H9 (cell line): ENCODE measurements around the gene DSCAM. TPM values are rescaled to one million over a fixed set of nuclear protein-coding genes. Genes with fewer than 3 reads are reported as not detected.

Experiments
- DNase-seq: peaks from one replicate; pipeline ENCODE4 v3.0.0-alpha.2; 2017
- H2AFZ ChIP-seq: one replicate; pipeline ENCODE4 v1.6.1; 2013; ENCODE audit warnings: mild to moderate bottlenecking, low read length, control low read depth, moderate library complexity
- H2AK5ac ChIP-seq: 2 replicates; pipeline ENCODE4 v1.6.1; 2013; ENCODE audit warnings: low read length, control low read depth, mixed read lengths; ENCODE audit not compliant: insufficient read length
- H2BK120ac ChIP-seq: one replicate; pipeline ENCODE4 v1.6.1; 2013; ENCODE audit warnings: low read depth, mild to moderate bottlenecking, low read length, control low read depth, inconsistent platforms; ENCODE audit not compliant: poor library complexity, severe bottlenecking
- H2BK12ac ChIP-seq: 2 replicates; pipeline ENCODE4 v1.6.1; 2013; ENCODE audit warnings: low read length, control low read depth, mixed read lengths, low read depth; ENCODE audit not compliant: insufficient read length
- H2BK15ac ChIP-seq: 2 replicates; pipeline ENCODE4 v1.6.1; 2013; ENCODE audit warnings: low read depth, low read length, control low read depth
- H2BK20ac ChIP-seq: one replicate; pipeline ENCODE4 v1.6.1; 2013; ENCODE audit warnings: low read depth, mild to moderate bottlenecking, low read length, control low read depth, inconsistent platforms; ENCODE audit not compliant: poor library complexity, severe bottlenecking
- H2BK5ac ChIP-seq: 2 replicates; pipeline ENCODE4 v1.6.1; 2013; ENCODE audit warnings: low read length, control low read depth, mixed read lengths; ENCODE audit not compliant: insufficient read length
- H3K14ac ChIP-seq: 2 replicates; pipeline ENCODE4 v1.6.1; 2013; ENCODE audit warnings: low read length, control low read depth; ENCODE audit not compliant: insufficient read depth
- H3K18ac ChIP-seq: 2 replicates; pipeline ENCODE4 v1.6.1; 2013; ENCODE audit warnings: low read depth, mild to moderate bottlenecking, mixed read lengths, low read length, control low read depth; ENCODE audit not compliant: insufficient read length
- H3K23ac ChIP-seq: 2 replicates; pipeline ENCODE4 v1.6.1; 2013; ENCODE audit warnings: low read length, control low read depth, mixed read lengths, low read depth; ENCODE audit not compliant: insufficient read length
- H3K23me2 ChIP-seq: 2 replicates; pipeline ENCODE4 v1.6.1; 2013; ENCODE audit warnings: low read depth, mild to moderate bottlenecking, mixed read lengths, low read length, control low read depth; ENCODE audit not compliant: insufficient read length, poor library complexity, severe bottlenecking
- H3K27ac ChIP-seq: 2 replicates; pipeline ENCODE4 v1.5.1; 2013; ENCODE audit warnings: low read length, control low read depth, mixed read lengths, low read depth; ENCODE audit not compliant: insufficient read length
- H3K27me3 ChIP-seq: 2 replicates; pipeline ENCODE4 v1.6.1; 2013; ENCODE audit warnings: low read length, control low read depth, inconsistent platforms; ENCODE audit not compliant: insufficient read depth
- H3K4ac ChIP-seq: 2 replicates; pipeline ENCODE4 v1.6.1; 2013; ENCODE audit warnings: low read depth, mild to moderate bottlenecking, control low read depth, inconsistent platforms, low read length, moderate library complexity
- H3K4me1 ChIP-seq: 2 replicates; pipeline ENCODE4 v1.6.1; 2013; ENCODE audit warnings: low read length, control low read depth, inconsistent platforms; ENCODE audit not compliant: insufficient read depth
- H3K4me2 ChIP-seq: 2 replicates; pipeline ENCODE4 v1.6.1; 2013; ENCODE audit warnings: low read length, control low read depth, mixed read lengths; ENCODE audit not compliant: insufficient read length, insufficient read depth
- H3K56ac ChIP-seq: 2 replicates; pipeline ENCODE4 v1.6.1; 2013; ENCODE audit warnings: low read depth, mild to moderate bottlenecking, mixed read lengths, low read length, control low read depth; ENCODE audit not compliant: insufficient read length
- H3K79me1 ChIP-seq: 2 replicates; pipeline ENCODE4 v1.6.1; 2013; ENCODE audit warnings: low read depth, mild to moderate bottlenecking, moderate library complexity, low read length, control low read depth, inconsistent platforms; ENCODE audit not compliant: insufficient read depth, poor library complexity, severe bottlenecking
- H3K79me2 ChIP-seq: 2 replicates; pipeline ENCODE4 v1.6.1; 2013; ENCODE audit warnings: low read length, control low read depth, inconsistent platforms; ENCODE audit not compliant: insufficient read depth
- H3K9ac ChIP-seq: 2 replicates; pipeline ENCODE4 v1.6.1; 2013; ENCODE audit warnings: low read length, control low read depth, mixed read lengths; ENCODE audit not compliant: insufficient read length; ENCODE audit errors: extremely low read depth
- H3K9me3 ChIP-seq: one replicate; pipeline ENCODE4 v1.6.1; 2013; ENCODE audit warnings: low read depth, low read length, inconsistent platforms; ENCODE audit not compliant: control insufficient read depth
- H3T11ph ChIP-seq: one replicate; pipeline ENCODE4 v1.6.1; 2013; ENCODE audit warnings: mild to moderate bottlenecking, low read length, control low read depth, inconsistent platforms
- H4K20me1 ChIP-seq: one replicate; pipeline ENCODE4 v1.6.1; 2013; ENCODE audit not compliant: control insufficient read depth, insufficient read length, insufficient read depth
- H4K5ac ChIP-seq: 2 replicates; pipeline ENCODE4 v1.6.1; 2013; ENCODE audit warnings: low read depth, mild to moderate bottlenecking, mixed read lengths, low read length, control low read depth; ENCODE audit not compliant: insufficient read length
- H4K8ac ChIP-seq: replicated peaks from 2 replicates; pipeline ENCODE4 v1.6.1; 2013; ENCODE audit warnings: low read length, control low read depth, mixed read lengths, low read depth; ENCODE audit not compliant: insufficient read length
- H4K91ac ChIP-seq: 2 replicates; pipeline ENCODE4 v1.6.1; 2013; ENCODE audit warnings: low read depth, mild to moderate bottlenecking, moderate library complexity, mixed read lengths, low read length, control low read depth; ENCODE audit not compliant: insufficient read length
- H3K27ac Mint-ChIP-seq, 3 experiments: 2 replicates in 2 of 3; 3 replicates in 1 of 3; pipeline ENCODE4 v1.8.0; 2020 to 2021; ENCODE audit warnings: mixed read lengths in 3 of 3, mild to moderate bottlenecking in 1 of 3, moderate library complexity in 1 of 3
- H3K27me3 Mint-ChIP-seq: 2 replicates; pipeline ENCODE4 v1.8.0; 2021; ENCODE audit warnings: low read depth, mild to moderate bottlenecking, moderate library complexity, mixed read lengths
- H3K36me3 Mint-ChIP-seq, 3 experiments: 2 replicates in 2 of 3; 3 replicates in 1 of 3; pipeline ENCODE4 v1.8.0; 2020 to 2021; ENCODE audit warnings: low read depth in 3 of 3, mixed read lengths in 3 of 3; ENCODE audit not compliant: insufficient read depth in 1 of 3
- H3K4me1 Mint-ChIP-seq, 2 experiments: 2 replicates each; pipeline ENCODE4 v1.8.0; 2020; ENCODE audit warnings: mixed read lengths in 2 of 2
- H3K4me3 Mint-ChIP-seq, 2 experiments: 2 replicates in 1 of 2; 3 replicates in 1 of 2; pipeline ENCODE4 v1.8.0; 2020 to 2021; ENCODE audit warnings: mild to moderate bottlenecking in 2 of 2, mixed read lengths in 2 of 2, moderate library complexity in 1 of 2
- H3K9me3 Mint-ChIP-seq, 2 experiments: 2 replicates in 1 of 2; 3 replicates in 1 of 2; pipeline ENCODE4 v1.8.0; 2020; ENCODE audit warnings: mild to moderate bottlenecking in 2 of 2, mixed read lengths in 2 of 2, moderate library complexity in 1 of 2
- WGBS: extraction: QIAGEN DNeasy Blood & Tissue Kit; methylation state at CpG from one replicate; pipeline ENCODE4 v1.1.7; 2013; ENCODE audit warnings: missing lambda C conversion rate, low lambda C conversion rate, mixed read lengths; ENCODE audit not compliant: insufficient read length; ENCODE audit errors: extremely low coverage; 5-methylcytosine and 5-hydroxymethylcytosine counted together
- total RNA-seq: library from RNA; stranded (reverse); gene quantifications from 2 replicates; pipeline ENCODE4 v1.2.1, GENCODE V29; 2021
- TF ChIP-seq, protein P1 (sequence below): fragments of 200-600 bp; sonication (generic); conservative IDR thresholded peaks from 3 replicates; pipeline ENCODE4 v1.8.0; 2021; ENCODE audit warnings: antibody characterized with exemption, mild to moderate bottlenecking

DSCAM gene
- total RNA-seq, 1 experiment from 2014 or later, result 0.17 TPM

DNA sequence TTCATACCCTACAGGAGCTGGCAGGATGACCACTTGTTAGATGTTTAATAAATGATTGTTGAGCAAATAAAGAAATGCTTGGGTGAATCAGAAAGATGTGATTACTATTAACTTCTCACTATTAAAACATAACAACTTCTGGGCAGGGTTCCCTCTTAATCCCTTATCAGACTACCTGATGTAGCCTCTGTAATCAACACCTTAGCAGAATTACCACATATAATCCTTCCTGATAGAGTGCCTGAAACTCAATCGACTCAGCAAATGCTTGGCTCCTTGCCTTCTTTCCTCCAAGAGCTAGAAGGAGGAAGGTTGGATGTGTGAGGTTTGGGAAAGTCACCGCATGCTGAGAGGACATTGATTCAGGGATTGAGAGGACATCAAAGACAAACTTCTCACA, 34.8 kb upstream of the DSCAM start:
- Histone ChIP-seq H2AFZ (no peak overlapping the region), H3K9me3 (no peaks in the 10 kb centered on the region), H3K4ac (no peak overlapping the region), H3K27ac (no peak overlapping the region), H3T11ph (no peak overlapping the region), H4K8ac (no peak overlapping the region), H4K5ac (no peak overlapping the region), H3K18ac (no peak overlapping the region), H3K14ac (no peak overlapping the region), H4K20me1 (no peaks in the 10 kb centered on the region), H2BK5ac (no peak overlapping the region), H2BK12ac (no peak overlapping the region), H2AK5ac (no peak overlapping the region), H3K23ac (no peak overlapping the region), H4K91ac (no peak overlapping the region), H3K23me2 (no peaks in the 10 kb centered on the region), H3K56ac (no peak overlapping the region), H3K27me3 (no peaks in the 10 kb centered on the region), H3K9ac (no peak overlapping the region), H2BK120ac (no peak overlapping the region), H2BK15ac (no peak overlapping the region), H3K79me2 (no peaks in the 10 kb centered on the region), H3K79me1 (no peaks in the 10 kb centered on the region), H3K4me2 (no peak overlapping the region), H3K4me1 (no peaks in the 10 kb centered on the region), H2BK20ac (no peak overlapping the region)
- H3K27ac Mint-ChIP-seq, result no peak overlapping the region
- H3K9me3 Mint-ChIP-seq, result no peaks in the 10 kb centered on the region
- no peaks in the 10 kb centered on the region; a peak in 1 of 7 replicates for H3K36me3 Mint-ChIP-seq
- DNase-seq, result no peak
- TF ChIP-seq, protein P1, sequence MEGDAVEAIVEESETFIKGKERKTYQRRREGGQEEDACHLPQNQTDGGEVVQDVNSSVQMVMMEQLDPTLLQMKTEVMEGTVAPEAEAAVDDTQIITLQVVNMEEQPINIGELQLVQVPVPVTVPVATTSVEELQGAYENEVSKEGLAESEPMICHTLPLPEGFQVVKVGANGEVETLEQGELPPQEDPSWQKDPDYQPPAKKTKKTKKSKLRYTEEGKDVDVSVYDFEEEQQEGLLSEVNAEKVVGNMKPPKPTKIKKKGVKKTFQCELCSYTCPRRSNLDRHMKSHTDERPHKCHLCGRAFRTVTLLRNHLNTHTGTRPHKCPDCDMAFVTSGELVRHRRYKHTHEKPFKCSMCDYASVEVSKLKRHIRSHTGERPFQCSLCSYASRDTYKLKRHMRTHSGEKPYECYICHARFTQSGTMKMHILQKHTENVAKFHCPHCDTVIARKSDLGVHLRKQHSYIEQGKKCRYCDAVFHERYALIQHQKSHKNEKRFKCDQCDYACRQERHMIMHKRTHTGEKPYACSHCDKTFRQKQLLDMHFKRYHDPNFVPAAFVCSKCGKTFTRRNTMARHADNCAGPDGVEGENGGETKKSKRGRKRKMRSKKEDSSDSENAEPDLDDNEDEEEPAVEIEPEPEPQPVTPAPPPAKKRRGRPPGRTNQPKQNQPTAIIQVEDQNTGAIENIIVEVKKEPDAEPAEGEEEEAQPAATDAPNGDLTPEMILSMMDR, result no peak
- no peaks in the 10 kb centered on the region for H3K27me3 Mint-ChIP-seq
- H3K4me1 Mint-ChIP-seq, result no peaks in the 10 kb centered on the region
- no CpG with 5 or more reads among the region's 2 CpGs for WGBS
- no peak overlapping the region for H3K4me3 Mint-ChIP-seq
